ENCODE measurements around the gene PLXNA4. TPM values are rescaled to one million over a fixed set of nuclear protein-coding genes. Genes with fewer than 3 reads are reported as not detected.

The PLXNA4 gene
- polyA plus RNA-seq, 2 of the 4 experiments (the other 2 are of a cell fraction): 0.12 to 0.34 TPM

DNA sequence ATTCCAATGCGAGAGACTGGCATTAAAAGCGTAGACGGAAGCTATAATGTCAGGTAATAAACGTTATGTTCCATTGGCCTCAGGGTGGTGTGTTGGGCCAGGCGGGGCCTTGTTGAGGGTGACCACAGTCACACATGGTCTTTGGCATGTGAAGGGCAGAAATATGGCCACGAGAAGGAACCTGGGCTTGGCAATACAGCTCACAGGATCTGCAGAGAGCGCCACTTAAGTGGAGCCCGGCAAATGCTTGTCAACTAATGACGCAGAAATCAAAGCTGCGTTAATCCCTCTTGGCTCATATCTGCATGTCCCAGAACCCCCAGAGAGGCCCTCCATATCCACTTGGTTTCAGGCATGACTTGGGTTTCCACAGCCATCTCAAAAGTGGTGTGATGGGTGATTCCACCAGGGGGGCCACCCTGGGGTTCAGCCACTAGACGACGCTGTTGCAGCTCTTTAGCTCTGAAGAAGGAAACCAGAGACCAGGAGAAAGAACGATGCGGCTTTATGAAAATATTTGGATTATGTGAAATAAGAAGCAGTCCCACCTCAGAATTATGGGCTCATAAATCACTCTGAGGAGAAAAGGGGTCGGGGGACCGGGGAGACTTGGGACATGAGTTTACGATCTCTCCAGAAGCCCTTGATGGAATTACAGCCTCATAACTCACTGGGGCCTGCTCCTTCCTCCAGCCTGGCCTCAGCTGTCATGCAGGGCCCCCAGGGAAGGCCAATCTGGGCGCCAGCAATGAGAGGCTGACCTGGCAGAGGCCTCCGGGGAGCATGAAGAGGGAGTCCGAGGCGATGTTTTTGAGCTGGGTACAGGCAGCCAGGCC, 462.5 kb downstream of the PLXNA4 start:
- H3K9me3 ChIP-seq: no peaks in the 10 kb centered on the region
- H3K4me3 ChIP-seq: no peak overlapping the region
- peak overlapping the region; percentile 1 to 86; a peak in 4 of 6 replicates for H3K27ac ChIP-seq
- TF ChIP-seq ZSCAN20 (CRISPR knock-in tag; IDR thresholded peaks at IDR 0.05) (no peak), BHLHE40 (IDR thresholded peaks at IDR 0.05; ENCODE audit: low read depth, low read length) (no peak), FOSB (CRISPR knock-in tag; IDR thresholded peaks at IDR 0.05) (no peak), EP300 (IDR thresholded peaks at IDR 0.05) (no peak), RCOR1 (IDR thresholded peaks at IDR 0.05; ENCODE audit: low read depth, low read length) (no peak), HOXB13 (CRISPR knock-in tag; IDR thresholded peaks at IDR 0.05; ENCODE audit: low read depth) (no peak), EHF (CRISPR knock-in tag; IDR thresholded peaks at IDR 0.05) (no peak)
- TF ChIP-seq, protein P1, sequence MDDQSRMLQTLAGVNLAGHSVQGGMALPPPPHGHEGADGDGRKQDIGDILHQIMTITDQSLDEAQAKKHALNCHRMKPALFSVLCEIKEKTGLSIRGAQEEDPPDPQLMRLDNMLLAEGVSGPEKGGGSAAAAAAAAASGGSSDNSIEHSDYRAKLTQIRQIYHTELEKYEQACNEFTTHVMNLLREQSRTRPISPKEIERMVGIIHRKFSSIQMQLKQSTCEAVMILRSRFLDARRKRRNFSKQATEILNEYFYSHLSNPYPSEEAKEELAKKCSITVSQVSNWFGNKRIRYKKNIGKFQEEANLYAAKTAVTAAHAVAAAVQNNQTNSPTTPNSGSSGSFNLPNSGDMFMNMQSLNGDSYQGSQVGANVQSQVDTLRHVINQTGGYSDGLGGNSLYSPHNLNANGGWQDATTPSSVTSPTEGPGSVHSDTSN (IDR thresholded peaks at IDR 0.05): no peak
- TF ChIP-seq, protein P2, sequence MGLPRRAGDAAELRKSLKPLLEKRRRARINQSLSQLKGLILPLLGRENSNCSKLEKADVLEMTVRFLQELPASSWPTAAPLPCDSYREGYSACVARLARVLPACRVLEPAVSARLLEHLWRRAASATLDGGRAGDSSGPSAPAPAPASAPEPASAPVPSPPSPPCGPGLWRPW (IDR thresholded peaks at IDR 0.05): no peak
- TF ChIP-seq, protein P3, sequence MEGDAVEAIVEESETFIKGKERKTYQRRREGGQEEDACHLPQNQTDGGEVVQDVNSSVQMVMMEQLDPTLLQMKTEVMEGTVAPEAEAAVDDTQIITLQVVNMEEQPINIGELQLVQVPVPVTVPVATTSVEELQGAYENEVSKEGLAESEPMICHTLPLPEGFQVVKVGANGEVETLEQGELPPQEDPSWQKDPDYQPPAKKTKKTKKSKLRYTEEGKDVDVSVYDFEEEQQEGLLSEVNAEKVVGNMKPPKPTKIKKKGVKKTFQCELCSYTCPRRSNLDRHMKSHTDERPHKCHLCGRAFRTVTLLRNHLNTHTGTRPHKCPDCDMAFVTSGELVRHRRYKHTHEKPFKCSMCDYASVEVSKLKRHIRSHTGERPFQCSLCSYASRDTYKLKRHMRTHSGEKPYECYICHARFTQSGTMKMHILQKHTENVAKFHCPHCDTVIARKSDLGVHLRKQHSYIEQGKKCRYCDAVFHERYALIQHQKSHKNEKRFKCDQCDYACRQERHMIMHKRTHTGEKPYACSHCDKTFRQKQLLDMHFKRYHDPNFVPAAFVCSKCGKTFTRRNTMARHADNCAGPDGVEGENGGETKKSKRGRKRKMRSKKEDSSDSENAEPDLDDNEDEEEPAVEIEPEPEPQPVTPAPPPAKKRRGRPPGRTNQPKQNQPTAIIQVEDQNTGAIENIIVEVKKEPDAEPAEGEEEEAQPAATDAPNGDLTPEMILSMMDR (IDR thresholded peaks at IDR 0.05): no peak
- TF ChIP-seq, protein P4, sequence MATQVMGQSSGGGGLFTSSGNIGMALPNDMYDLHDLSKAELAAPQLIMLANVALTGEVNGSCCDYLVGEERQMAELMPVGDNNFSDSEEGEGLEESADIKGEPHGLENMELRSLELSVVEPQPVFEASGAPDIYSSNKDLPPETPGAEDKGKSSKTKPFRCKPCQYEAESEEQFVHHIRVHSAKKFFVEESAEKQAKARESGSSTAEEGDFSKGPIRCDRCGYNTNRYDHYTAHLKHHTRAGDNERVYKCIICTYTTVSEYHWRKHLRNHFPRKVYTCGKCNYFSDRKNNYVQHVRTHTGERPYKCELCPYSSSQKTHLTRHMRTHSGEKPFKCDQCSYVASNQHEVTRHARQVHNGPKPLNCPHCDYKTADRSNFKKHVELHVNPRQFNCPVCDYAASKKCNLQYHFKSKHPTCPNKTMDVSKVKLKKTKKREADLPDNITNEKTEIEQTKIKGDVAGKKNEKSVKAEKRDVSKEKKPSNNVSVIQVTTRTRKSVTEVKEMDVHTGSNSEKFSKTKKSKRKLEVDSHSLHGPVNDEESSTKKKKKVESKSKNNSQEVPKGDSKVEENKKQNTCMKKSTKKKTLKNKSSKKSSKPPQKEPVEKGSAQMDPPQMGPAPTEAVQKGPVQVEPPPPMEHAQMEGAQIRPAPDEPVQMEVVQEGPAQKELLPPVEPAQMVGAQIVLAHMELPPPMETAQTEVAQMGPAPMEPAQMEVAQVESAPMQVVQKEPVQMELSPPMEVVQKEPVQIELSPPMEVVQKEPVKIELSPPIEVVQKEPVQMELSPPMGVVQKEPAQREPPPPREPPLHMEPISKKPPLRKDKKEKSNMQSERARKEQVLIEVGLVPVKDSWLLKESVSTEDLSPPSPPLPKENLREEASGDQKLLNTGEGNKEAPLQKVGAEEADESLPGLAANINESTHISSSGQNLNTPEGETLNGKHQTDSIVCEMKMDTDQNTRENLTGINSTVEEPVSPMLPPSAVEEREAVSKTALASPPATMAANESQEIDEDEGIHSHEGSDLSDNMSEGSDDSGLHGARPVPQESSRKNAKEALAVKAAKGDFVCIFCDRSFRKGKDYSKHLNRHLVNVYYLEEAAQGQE (IDR thresholded peaks at IDR 0.05): no peak
- FAIRE-seq: no peak
- ATAC-seq: no peak
- H3K4me2 ChIP-seq: no peak overlapping the region
- ChIA-PET CTCF (interaction anchor here (0.7 to 1.7 kb wide), 4 partner anchors 31 to 467 kb away, joined by 3 to 5 read pairs (median 4); no protein-coding TSS in a partner anchor), POLR2A (no interaction called here)
- peaks cover 34% of the 10 kb centered on the region for H3K4me1 ChIP-seq
- no peak for DNase-seq (ENCODE audit: low read depth in 1 of 2, low spot score in 1 of 2)
- WGBS (ENCODE audit: missing lambda C conversion rate): 93% methylated on average over 21 of the region's 21 CpGs

DNA sequence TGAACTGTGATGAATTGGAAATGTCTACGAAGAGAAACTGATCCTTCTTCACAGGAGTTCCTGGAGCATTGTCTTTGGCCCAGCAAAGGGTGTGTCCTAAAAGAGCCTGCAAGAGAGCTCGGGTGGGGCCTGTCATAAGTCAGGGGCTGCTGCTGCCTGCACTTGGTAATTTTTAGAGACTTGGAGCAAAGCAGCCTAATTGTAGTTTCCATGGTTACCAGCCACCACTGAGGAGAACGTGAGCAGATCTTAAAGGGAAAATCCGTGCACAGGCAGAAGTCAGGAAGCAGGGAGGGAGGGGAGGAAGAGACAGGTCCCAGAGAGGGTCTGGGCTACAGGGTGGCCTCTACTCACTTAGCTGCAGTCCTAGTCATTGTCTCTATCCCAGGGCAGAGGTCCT, 463.6 kb downstream of the PLXNA4 start:
- TF ChIP-seq NFE2L2 (conservative IDR thresholded peaks at IDR 0.05; ENCODE audit: low read length) (no peak), BHLHE40 (IDR thresholded peaks at IDR 0.05; ENCODE audit: low read depth, low read length) (no peak), EHF (CRISPR knock-in tag; IDR thresholded peaks at IDR 0.05) (no peak), EP300 (IDR thresholded peaks at IDR 0.05) (no peak)
- TF ChIP-seq, protein P5, sequence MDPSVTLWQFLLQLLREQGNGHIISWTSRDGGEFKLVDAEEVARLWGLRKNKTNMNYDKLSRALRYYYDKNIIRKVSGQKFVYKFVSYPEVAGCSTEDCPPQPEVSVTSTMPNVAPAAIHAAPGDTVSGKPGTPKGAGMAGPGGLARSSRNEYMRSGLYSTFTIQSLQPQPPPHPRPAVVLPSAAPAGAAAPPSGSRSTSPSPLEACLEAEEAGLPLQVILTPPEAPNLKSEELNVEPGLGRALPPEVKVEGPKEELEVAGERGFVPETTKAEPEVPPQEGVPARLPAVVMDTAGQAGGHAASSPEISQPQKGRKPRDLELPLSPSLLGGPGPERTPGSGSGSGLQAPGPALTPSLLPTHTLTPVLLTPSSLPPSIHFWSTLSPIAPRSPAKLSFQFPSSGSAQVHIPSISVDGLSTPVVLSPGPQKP (IDR thresholded peaks at IDR 0.05; ENCODE audit: low read depth, low read length): no peak
- TF ChIP-seq, protein P4 (IDR thresholded peaks at IDR 0.05): no peak
- Histone ChIP-seq H3K4me3 (no peak overlapping the region), H3K27ac (peak overlapping the region in 1 of 2 experiments; percentile 25; a peak in 1 of 6 replicates), H3K4me1 (peaks cover 23% of the 10 kb centered on the region), H3K9me3 (no peaks in the 10 kb centered on the region), H3K4me2 (no peak overlapping the region)
- FAIRE-seq (no peak), DNase-seq (ENCODE audit: low read depth in 1 of 2, low spot score in 1 of 2) (no peak), ATAC-seq (no peak)
- CTCF ChIA-PET: interaction anchor here (0.6 to 1.4 kb wide), 3 partner anchors 42 to 254 kb away, joined by 3 read pairs; no protein-coding TSS in a partner anchor
- WGBS (ENCODE audit: missing lambda C conversion rate): 88% methylated on average over 4 of the region's 4 CpGs
- POLR2A ChIA-PET: no interaction called here

All from A549 (cell line).